ENCODE measurements around the gene HSP90B1.

Gene HSP90B1

DNA sequence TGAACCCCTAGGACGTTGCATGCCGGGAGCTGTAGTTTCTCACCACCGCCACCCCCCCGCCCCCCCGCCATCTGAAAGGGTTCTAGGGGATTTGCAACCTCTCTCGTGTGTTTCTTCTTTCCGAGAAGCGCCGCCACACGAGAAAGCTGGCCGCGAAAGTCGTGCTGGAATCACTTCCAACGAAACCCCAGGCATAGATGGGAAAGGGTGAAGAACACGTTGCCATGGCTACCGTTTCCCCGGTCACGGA is 501 bp upstream of the HSP90B1 start:
- DNase-seq (ENCODE audit: low read depth) = no peak

GRCh38 chr12:103930787-103931735 is 851 bp downstream of the HSP90B1 start:
- DNase-seq (ENCODE audit: low read depth) = no peak

DNA sequence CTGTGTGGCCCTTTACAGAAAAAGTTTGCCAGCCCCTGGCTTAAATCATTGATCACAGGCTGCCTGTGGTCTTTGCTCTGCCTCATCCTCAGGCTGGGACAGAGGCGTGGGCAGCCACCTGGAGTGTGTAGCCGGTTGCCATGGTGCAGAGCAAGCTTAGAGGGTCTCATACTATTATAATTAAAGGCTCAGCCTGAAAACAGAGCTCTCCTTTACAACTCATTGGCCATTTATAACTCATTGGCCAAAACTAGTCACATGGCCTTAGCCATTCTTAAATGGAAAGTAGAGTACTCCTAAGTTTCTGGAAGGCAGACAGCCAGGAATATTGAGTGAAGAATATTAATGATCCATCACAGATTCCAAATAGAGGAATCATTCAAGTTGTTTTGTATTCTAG is 3.0 kb downstream of the HSP90B1 start:
- no peak for DNase-seq (ENCODE audit: low read depth)

DNA sequence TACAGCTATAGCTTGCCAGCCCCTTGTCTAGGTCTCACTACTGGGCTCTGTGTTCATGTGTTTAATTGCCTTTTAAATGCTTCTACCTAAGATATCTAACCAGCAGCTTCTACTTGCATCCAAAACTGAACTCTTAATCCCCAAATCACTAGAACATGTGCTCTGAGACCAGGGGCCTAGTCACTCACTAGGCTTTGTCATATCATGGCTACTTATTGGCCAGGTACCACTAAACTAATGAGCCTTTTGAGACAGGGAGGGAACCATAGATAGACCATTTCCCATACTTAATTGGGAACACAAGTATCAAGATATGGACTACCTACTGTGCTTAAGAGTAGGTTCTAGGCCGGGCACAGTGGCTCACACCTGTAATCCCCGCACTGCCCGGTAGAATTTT is 6.5 kb downstream of the HSP90B1 start:
- no peak for DNase-seq (ENCODE audit: low read depth)

GRCh38 chr12:103944964-103945363 is 14.8 kb downstream of the HSP90B1 start:
- DNase-seq (ENCODE audit: low read depth) = no peak

- no peak for DNase-seq (ENCODE audit: low read depth)
Observed at GRCh38 chr12:103947871-103948555, 17.8 kb downstream of the HSP90B1 start.

- no peak for DNase-seq (ENCODE audit: low read depth)
Observed at GRCh38 chr12:103948746-103949406, 18.7 kb downstream of the HSP90B1 start.

- DNase-seq (ENCODE audit: low read depth) = no peak
Observed at GRCh38 chr12:103952497-103952896, 22.3 kb downstream of the HSP90B1 start.

DNA sequence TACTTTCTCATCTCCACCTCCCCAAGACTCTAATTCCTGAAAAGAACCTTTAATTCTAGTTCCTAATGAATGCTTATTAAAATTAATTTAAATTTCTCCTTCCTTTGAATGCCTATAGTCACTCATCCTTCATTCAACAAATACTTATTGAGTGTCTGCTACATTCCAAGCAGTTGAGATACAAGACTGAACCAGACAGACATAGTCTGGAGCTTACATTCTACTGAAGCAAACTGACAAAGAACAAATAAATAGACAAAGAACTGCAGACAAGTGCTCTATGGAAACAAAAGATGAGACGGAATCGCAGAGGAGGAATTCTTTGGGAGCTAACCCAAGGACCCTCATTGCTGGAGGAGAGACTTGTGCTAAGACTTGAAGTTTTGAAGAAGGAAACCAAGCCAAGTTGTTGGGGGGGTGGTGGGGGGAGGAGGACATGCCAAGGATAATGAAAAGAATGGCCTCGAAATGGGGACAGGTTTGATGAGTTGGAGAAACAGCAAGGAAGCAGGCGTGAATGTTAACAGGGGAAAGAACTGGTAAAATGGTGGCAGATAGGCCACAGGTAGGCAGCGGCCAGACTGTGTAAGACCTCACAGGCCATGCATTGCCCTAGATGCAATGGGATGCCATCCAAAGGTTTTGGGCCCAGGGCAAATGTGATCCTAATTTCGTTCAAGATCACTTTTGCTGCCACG is 25.8 kb downstream of the HSP90B1 start:
- no peak for DNase-seq (ENCODE audit: low read depth)

DNA sequence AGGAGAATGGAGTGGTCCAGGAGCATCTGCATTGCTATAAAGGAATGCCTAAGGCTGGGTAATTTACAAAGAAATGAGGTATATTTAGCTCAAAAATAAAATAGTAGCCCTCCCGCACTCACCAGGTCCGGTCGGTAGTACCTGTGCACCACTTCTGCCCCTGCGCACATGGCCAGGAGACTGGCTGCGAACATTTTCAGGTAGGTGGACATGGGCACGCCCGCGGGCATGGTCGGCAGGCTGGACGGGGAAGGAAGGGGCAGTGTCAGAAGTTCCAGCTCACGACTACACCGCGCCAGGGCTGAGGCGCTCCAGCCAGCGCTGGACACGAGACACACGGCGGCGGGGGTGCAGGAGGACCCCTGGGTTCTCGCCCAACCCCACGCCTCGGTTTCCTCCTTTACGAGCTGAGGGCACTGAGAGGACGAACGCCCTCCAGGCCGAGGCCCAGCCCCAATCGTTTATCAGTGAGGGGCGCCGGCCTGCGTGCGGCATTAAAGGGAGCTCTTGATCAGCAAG is 26.4 kb downstream of the HSP90B1 start:
- no peak for DNase-seq (ENCODE audit: low read depth)

DNA sequence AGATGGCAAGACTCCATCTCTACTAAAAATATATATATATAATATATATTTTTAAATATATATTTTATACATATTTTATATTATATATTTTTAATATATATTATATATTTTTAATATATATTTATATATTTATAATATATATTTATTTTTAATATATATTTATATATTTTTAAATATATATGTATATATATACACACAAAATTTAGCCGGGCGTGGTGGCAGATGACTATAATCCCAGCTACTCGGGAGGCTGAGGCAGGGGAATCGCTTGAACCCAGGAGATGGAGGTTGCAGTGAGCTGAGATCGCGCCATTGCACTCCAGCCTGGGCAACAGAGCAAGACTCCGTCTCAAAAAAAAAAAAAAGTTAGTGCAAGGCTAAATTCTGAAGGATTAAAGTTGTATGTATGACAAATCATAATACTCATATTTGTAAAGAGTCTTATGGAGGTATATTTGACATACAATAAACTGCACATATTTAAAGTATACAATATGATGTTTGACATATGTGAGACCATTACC is 27.7 kb downstream of the HSP90B1 start:
- no peak for DNase-seq (ENCODE audit: low read depth)

DNA sequence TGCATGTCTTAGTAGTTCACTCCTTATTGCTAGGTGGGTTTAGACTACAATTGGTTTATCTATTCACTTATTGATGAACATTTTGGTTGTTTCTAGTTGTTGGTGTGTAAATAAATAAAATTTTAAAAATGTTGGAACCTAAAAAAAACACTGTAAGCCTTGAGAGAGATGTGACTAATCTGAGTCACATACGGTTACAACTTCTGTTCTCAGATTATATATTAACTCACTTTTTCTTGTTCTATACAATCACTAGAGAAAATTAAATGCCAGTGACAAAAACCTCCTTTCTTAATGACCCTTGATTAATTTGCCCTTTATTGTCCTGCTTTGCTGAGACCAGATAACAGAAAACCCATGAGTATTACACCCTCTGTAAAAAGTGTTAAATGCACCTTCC is 28.4 kb downstream of the HSP90B1 start:
- DNase-seq (ENCODE audit: low read depth) = no peak

DNA sequence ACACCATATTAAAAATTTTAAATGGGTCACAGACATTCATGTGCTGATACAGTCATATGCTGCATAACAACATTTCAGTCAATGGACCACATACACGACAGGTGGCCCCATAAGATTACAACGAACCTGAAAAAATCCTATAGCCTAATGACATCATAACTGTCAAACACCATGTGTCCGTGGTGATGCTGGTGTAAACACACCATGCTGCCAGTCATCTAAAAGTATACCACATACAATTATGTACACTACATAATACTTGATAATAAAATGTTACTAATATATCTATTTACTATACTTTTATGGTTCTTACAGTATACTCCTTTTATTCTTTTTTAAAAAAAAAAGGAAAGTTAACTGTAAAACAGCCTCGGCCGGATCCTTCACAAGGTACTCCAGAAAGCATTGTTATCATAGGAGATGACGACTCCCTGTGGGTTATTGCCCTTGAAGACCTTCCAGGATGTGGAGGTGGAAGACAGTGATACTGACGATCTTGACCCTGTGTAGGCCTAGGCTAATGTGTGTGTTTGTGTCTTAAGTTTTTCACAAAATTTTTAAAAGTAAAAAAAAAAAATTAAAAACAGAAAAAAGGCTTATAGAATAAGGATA is 30.5 kb downstream of the HSP90B1 start:
- no peak for DNase-seq (ENCODE audit: low read depth)

- no peak for DNase-seq (ENCODE audit: low read depth)
Observed at GRCh38 chr12:103962493-103962892, 32.3 kb downstream of the HSP90B1 start.

DNA sequence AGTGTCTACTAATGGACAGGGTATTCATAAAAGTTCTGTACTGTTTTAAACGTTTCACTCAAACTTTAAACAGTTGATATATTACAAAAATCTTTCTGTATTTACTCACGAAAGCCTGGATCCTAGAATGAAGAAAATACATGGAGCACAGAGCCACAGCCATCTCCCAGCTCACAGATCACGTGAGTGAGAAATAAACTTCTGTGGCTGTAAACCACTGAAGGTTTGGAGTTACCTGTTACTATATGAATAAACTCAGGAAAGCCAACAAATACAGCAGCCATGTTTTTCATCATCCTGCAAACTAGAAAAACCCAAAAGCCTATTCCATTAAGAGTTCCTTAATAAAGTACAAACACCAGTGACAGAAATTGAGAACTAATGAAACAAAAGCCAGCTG is 34.6 kb downstream of the HSP90B1 start:
- no peak for DNase-seq (ENCODE audit: low read depth)

DNA sequence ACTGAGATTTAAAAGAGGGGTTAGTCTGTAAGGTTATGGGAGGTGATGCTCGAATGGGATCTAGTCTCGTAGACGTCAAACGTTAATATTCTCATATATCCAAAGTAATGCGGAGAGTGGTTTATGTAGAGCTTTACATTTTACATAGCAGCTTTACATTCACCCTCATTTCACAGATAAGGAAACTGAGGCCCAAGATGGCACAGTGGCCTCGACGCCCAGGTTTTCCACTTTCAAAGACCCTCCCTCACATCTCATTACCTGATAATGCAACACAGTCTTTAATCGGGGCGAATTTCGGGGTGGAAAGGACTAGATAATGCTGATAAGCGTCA is 35.0 kb downstream of the HSP90B1 start:
- no peak for DNase-seq (ENCODE audit: low read depth)

- peak; percentile 96 for DNase-seq (ENCODE audit: low read depth)
Observed at GRCh38 chr12:103965590-103966504, 35.6 kb downstream of the HSP90B1 start, which contains the start of gene TDG. Gene TDG (plus strand): TSS chr12:103965872. CDS start chr12:103966038, 166 bp downstream.

DNA sequence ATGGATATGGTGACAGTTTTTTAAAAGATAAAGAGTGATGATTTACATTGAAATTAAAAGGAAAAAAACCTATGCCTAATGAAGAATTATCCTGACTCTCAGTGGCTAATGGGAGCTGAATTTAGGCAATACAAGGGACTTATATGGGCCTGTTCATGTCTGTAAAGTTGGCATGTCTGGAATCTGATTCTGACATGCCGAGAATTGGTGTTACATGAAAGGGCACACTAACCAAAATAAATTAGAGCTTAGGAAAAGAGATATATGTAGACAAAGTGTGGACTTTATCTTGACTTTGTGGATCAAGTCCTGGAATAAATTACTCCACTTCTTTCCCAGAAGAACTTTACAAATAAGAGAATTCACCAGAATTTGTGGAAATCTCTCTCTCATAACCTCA is 36.5 kb downstream of the HSP90B1 start:
- no peak for DNase-seq (ENCODE audit: low read depth)

DNA sequence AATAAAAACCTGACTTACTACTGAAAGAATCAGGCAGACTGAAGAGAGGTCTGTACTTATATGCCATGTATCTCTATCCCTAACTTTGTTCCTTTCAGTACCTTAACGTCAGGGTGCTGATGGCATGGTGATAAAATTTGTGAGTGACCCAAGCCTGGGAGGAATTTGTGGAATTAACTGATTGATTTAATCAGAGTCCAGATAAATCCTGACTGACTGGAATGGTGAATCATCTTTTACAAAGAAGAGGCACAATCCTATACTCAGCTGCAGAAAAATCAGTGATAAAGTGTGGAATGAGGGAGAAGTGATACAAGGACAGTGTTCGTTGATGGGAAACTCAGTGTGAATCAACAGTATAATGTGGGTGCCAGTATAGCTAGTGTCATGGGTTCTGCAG is 39.2 kb downstream of the HSP90B1 start:
- no peak for DNase-seq (ENCODE audit: low read depth)

DNA sequence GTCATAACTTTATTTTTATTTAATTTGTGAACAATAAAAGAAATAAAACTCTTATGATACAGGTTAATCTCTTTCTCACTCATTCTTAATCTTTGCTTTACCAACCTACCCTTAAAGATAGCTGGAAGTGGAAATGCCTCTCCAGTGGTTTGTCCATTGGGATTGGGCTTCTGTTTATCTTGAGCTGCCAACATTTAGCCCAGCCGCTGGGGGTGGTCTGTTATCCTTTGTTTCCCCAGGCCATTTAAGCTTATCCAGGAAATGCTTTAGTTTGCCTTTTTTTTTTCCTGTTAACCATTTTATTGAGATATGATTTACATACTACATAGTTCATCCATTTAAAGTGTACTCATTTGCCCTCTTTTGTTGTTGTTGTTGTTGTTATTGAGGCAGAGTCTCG is 43.7 kb downstream of the HSP90B1 start:
- no peak for DNase-seq (ENCODE audit: low read depth)

DNA sequence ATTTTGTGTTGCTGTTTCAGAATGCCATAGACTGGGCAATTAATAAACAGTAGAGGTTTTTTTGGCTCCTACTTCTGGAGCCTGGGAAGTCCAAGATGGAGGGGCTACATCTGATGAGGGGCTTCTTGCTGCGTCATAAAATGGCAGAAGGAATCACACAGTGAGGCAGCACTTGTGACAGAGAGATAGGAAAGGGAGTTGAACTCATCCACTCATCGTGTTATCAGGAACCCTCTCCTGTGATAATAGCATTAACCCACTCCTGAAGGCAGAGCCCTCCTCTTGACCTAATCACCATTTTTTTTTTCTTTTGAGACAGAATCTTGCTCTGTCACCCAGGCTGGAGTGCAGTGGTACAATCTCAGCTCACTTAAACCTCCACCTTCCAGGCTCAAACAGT is 45.2 kb downstream of the HSP90B1 start:
- no peak for DNase-seq (ENCODE audit: low read depth)

Measured in stimulated activated CD4-positive, alpha-beta T cell treated with anti-CD3 and anti-CD28 coated beads, Interleukin-2, amount 100 ng/mL, for 4 hours (primary cell).